Globus pallidus (tissue), 1 donor: ENCODE data around the gene SLC25A21.
"Not testable (repeated sequence)": the region's sequence is repeated elsewhere in the genome, so short reads cannot be mapped to it uniquely, and the experiment has no call there.

Experiments
- DNase-seq: peaks from one replicate; pipeline ENCODE4 v3.0.0-alpha.2; 2015; ENCODE audit warnings: low spot score

The SLC25A21 gene

GRCh38 chr14:36942522-36943245 lies 229.7 kb downstream of the SLC25A21 start:
- no peak for DNase-seq

- DNase-seq = peak; percentile 42
Measured at GRCh38 chr14:36941783-36942521, 230.5 kb downstream of the SLC25A21 start.

GRCh38 chr14:36940476-36940875 lies 231.9 kb downstream of the SLC25A21 start:
- DNase-seq = no peak

- DNase-seq = no peak
Measured at GRCh38 chr14:36939265-36939664, 233.1 kb downstream of the SLC25A21 start.

- DNase-seq = no peak
Measured at GRCh38 chr14:36938678-36939077, 233.7 kb downstream of the SLC25A21 start.

- no peak for DNase-seq
Measured at GRCh38 chr14:36935976-36936678, 236.3 kb downstream of the SLC25A21 start.

- DNase-seq = no peak
Measured at GRCh38 chr14:36934304-36934703, 238.1 kb downstream of the SLC25A21 start.

- DNase-seq = no peak
Measured at GRCh38 chr14:36931791-36932190, 240.6 kb downstream of the SLC25A21 start.

GRCh38 chr14:36928432-36928831 lies 244.0 kb downstream of the SLC25A21 start:
- DNase-seq = no peak

- no peak for DNase-seq
Measured at GRCh38 chr14:36925094-36925493, 247.3 kb downstream of the SLC25A21 start.

GRCh38 chr14:36916668-36917067 lies 255.7 kb downstream of the SLC25A21 start:
- no peak for DNase-seq

- DNase-seq = no peak
Measured at GRCh38 chr14:36915081-36915480, 257.3 kb downstream of the SLC25A21 start.

GRCh38 chr14:36910578-36910977 lies 261.8 kb downstream of the SLC25A21 start:
- no peak for DNase-seq

GRCh38 chr14:36905272-36905888 lies 267.0 kb downstream of the SLC25A21 start:
- no peak for DNase-seq

- no peak for DNase-seq
Measured at GRCh38 chr14:36901861-36902260, 270.5 kb downstream of the SLC25A21 start.

GRCh38 chr14:36900846-36901245 lies 271.6 kb downstream of the SLC25A21 start:
- DNase-seq = no peak

- not testable (repeated sequence) for DNase-seq
Measured at GRCh38 chr14:36896300-36896699, 276.1 kb downstream of the SLC25A21 start.

GRCh38 chr14:36884049-36884448 lies 288.4 kb downstream of the SLC25A21 start:
- DNase-seq = no peak

GRCh38 chr14:36880276-36880675 lies 292.1 kb downstream of the SLC25A21 start:
- DNase-seq = no peak

GRCh38 chr14:36879558-36879957 lies 292.8 kb downstream of the SLC25A21 start:
- no peak for DNase-seq

- DNase-seq = no peak
Measured at GRCh38 chr14:36874396-36875138, 297.8 kb downstream of the SLC25A21 start.

GRCh38 chr14:36870776-36871175 lies 301.6 kb downstream of the SLC25A21 start:
- no peak for DNase-seq
